IPS DF 19.7 (cell line): Measurements from ENCODE around the gene STAT1.

Source experiments
- DNase-seq: peaks from one replicate; pipeline ENCODE4 v3.0.0-alpha.2; 2013; ENCODE audit warnings: low read depth, low spot score

STAT1 gene

GRCh38 chr2:190981733-190982132, 32.2 kb downstream of the STAT1 start:
- DNase-seq, result no peak

- no peak for DNase-seq
Observed at GRCh38 chr2:190981333-190981732, 32.6 kb downstream of the STAT1 start.

- DNase-seq, result no peak
Observed at GRCh38 chr2:190980630-190981209, 33.3 kb downstream of the STAT1 start.

GRCh38 chr2:190979906-190980629, 33.9 kb downstream of the STAT1 start:
- DNase-seq, result no peak

- DNase-seq, result no peak
Observed at GRCh38 chr2:190978389-190979053, 35.5 kb downstream of the STAT1 start.

GRCh38 chr2:190977505-190977904, 36.5 kb downstream of the STAT1 start:
- no peak for DNase-seq

- no peak for DNase-seq
Observed at GRCh38 chr2:190976521-190976920, 37.5 kb downstream of the STAT1 start.

- DNase-seq, result no peak
Observed at GRCh38 chr2:190974629-190975361, 39.2 kb downstream of the STAT1 start.

GRCh38 chr2:190973726-190974628, 40.0 kb downstream of the STAT1 start:
- no peak for DNase-seq

- no peak for DNase-seq
Observed at GRCh38 chr2:190973262-190973661, 40.7 kb downstream of the STAT1 start.

GRCh38 chr2:190972846-190973245, 41.1 kb downstream of the STAT1 start:
- DNase-seq, result no peak

- DNase-seq, result no peak
Observed at GRCh38 chr2:190972213-190972612, 41.8 kb downstream of the STAT1 start.

- DNase-seq, result no peak
Observed at GRCh38 chr2:190970873-190971506, 43.0 kb downstream of the STAT1 start.

- no peak for DNase-seq
Observed at GRCh38 chr2:190970160-190970559, 43.8 kb downstream of the STAT1 start.

- no peak for DNase-seq
Observed at GRCh38 chr2:190968522-190968921, 45.4 kb downstream of the STAT1 start.

- DNase-seq, result no peak
Observed at GRCh38 chr2:190965580-190966222, 48.3 kb downstream of the STAT1 start.

- no peak for DNase-seq
Observed at GRCh38 chr2:190964170-190964795, 49.7 kb downstream of the STAT1 start.

- DNase-seq, result no peak
Observed at GRCh38 chr2:190963088-190963487, 50.9 kb downstream of the STAT1 start.

GRCh38 chr2:190961918-190962487, 52.0 kb downstream of the STAT1 start:
- no peak for DNase-seq
